Activated naive CD4-positive, alpha-beta T cell treated with anti-CD3 and anti-CD28 coated beads for 36 hours (primary cell): Measurements from ENCODE around the gene RSU1. TPM values are rescaled to one million over a fixed set of nuclear protein-coding genes. Genes with fewer than 3 reads are reported as not detected.

Source experiments
- CTCF ChIA-PET: fragments of 350-600 bp; sonication (Branson Sonifier 250); formaldehyde crosslinking; loops from one replicate; lab custom pipeline; 2021; ENCODE audit warnings: antibody characterized with exemption; lab: Charles Lee
- DNase-seq: peaks from one replicate; pipeline ENCODE4 v3.0.0-alpha.2; 2020
- H3K27ac Mint-ChIP-seq: one replicate; pipeline ENCODE4 v1.8.0; 2021; ENCODE audit warnings: mild to moderate bottlenecking, mixed read lengths
- H3K27me3 Mint-ChIP-seq: one replicate; pipeline ENCODE4 v1.8.0; 2021; ENCODE audit warnings: low read depth, mixed read lengths
- H3K36me3 Mint-ChIP-seq: one replicate; pipeline ENCODE4 v1.8.0; 2021; ENCODE audit warnings: low read depth, mixed read lengths
- H3K4me1 Mint-ChIP-seq: one replicate; pipeline ENCODE4 v1.8.0; 2021; ENCODE audit warnings: low read depth, mixed read lengths
- H3K4me3 Mint-ChIP-seq: one replicate; pipeline ENCODE4 v1.8.0; 2021; ENCODE audit warnings: mild to moderate bottlenecking, moderate library complexity, mixed read lengths
- H3K9me3 Mint-ChIP-seq: one replicate; pipeline ENCODE4 v1.8.0; 2021; ENCODE audit warnings: mixed read lengths
- intact Hi-C: fragments of 100-400 bp; cut with micrococcal nuclease; formaldehyde crosslinking; loops from one replicate; pipeline ENCODE4 v1.15.1; 2023
- total RNA-seq, 2 experiments: library from RNA; stranded (reverse); gene quantifications; one replicate each; pipeline ENCODE4 v1.2.3, GENCODE V29; 2021

RSU1 gene
- 10 to 100 TPM; 43.4 to 45.1 TPM for total RNA-seq

GRCh38 chr10:16817125-16818019 is at the start of gene RSU1:
RSU1 (minus strand) TSS chr10:16817424; CDS start chr10:16817081, 343 bp downstream.
- peaks cover 8% of the 10 kb centered on the region for H3K9me3 Mint-ChIP-seq
- H3K27ac Mint-ChIP-seq: peak within 1 kb of the TSS; percentile 90
- H3K4me3 Mint-ChIP-seq: peak within 1 kb of the TSS; percentile 89
- intact Hi-C loops: loop anchor here (1.0 to 10.0 kb wide), 12 partner anchors 30 to 1837 kb away; partner anchors contain the start of genes ARL5B, MINDY3, NSUN6 and TRDMT1
- no peaks in the 10 kb centered on the region for H3K27me3 Mint-ChIP-seq
- peak; percentile 100 for DNase-seq
- H3K4me1 Mint-ChIP-seq: peaks cover 23% of the 10 kb centered on the region
- CTCF ChIA-PET: interaction anchor here (0.6 to 1.2 kb wide), 4 partner anchors 11 to 975 kb away, joined by 3 to 7 read pairs (median 4); no protein-coding TSS in a partner anchor
- peaks cover 15% of the 10 kb centered on the region for H3K36me3 Mint-ChIP-seq

- CTCF ChIA-PET: interaction anchor here (0.6 kb wide), 1 partner anchor 62 kb away, joined by 3 read pairs; no protein-coding TSS in a partner anchor
- DNase-seq: no peak
- Mint-ChIP-seq H3K36me3 (peaks cover 2% of the 10 kb centered on the region), H3K9me3 (peaks cover 1% of the 10 kb centered on the region), H3K4me1 (no peaks in the 10 kb centered on the region), H3K27me3 (no peaks in the 10 kb centered on the region), H3K27ac (no peak overlapping the region), H3K4me3 (no peak overlapping the region)
- intact Hi-C loops: no loop called here
Observed at GRCh38 chr10:16866541-16867275, 49.5 kb upstream of the RSU1 start.

- Mint-ChIP-seq H3K27me3 (no peaks in the 10 kb centered on the region), H3K9me3 (peaks cover 1% of the 10 kb centered on the region), H3K27ac (no peak overlapping the region), H3K4me1 (no peaks in the 10 kb centered on the region), H3K36me3 (peaks cover 6% of the 10 kb centered on the region), H3K4me3 (no peak overlapping the region)
- no peak for DNase-seq
- CTCF ChIA-PET: no interaction called here
- intact Hi-C loops: no loop called here
Observed at GRCh38 chr10:16865766-16866165, 48.5 kb upstream of the RSU1 start.

DNA sequence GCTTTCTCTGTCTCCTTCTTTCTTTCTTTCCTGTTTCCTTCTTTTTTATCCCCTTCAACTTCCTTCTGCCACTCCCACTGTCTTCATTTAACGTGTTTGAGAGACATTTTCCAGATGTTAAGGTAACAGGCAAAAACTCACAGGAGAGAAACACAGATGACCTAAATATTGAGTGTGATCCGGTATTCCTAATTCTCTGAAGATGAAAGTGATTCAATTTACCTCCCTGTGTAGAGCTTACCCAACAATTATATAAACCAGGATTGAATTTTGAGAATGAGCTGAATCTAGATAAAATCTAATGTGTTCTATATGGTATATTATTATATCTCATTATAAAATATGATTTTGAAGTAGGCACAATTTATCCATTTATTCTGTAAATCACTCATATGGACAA is 46.5 kb upstream of the RSU1 start:
- H3K9me3 Mint-ChIP-seq: peaks cover 1% of the 10 kb centered on the region
- intact Hi-C loops: no loop called here

GRCh38 chr10:16857419-16857818 is 40.2 kb upstream of the RSU1 start:
- H3K4me1 Mint-ChIP-seq: no peaks in the 10 kb centered on the region
- CTCF ChIA-PET: interaction anchor here (0.6 to 1.0 kb wide), 3 partner anchors 25 to 400 kb away, joined by 3 to 4 read pairs (median 3); no protein-coding TSS in a partner anchor
- H3K4me3 Mint-ChIP-seq: no peak overlapping the region
- H3K27me3 Mint-ChIP-seq: no peaks in the 10 kb centered on the region
- H3K27ac Mint-ChIP-seq: no peak overlapping the region
- H3K36me3 Mint-ChIP-seq: peaks cover 6% of the 10 kb centered on the region
- no peak for DNase-seq
- intact Hi-C loops: no loop called here
- peaks cover 1% of the 10 kb centered on the region for H3K9me3 Mint-ChIP-seq

More for the DNA sequence above, 46.5 kb upstream of the RSU1 start:
- Mint-ChIP-seq H3K27ac (no peak overlapping the region), H3K27me3 (no peaks in the 10 kb centered on the region), H3K4me3 (no peak overlapping the region), H3K36me3 (peaks cover 6% of the 10 kb centered on the region), H3K4me1 (no peaks in the 10 kb centered on the region)
- CTCF ChIA-PET: no interaction called here
- DNase-seq: no peak

GRCh38 chr10:16856567-16856966 is 39.3 kb upstream of the RSU1 start:
- Mint-ChIP-seq H3K27ac (no peak overlapping the region), H3K27me3 (no peaks in the 10 kb centered on the region), H3K4me1 (no peaks in the 10 kb centered on the region), H3K9me3 (no peaks in the 10 kb centered on the region), H3K36me3 (peaks cover 4% of the 10 kb centered on the region), H3K4me3 (no peak overlapping the region)
- intact Hi-C loops: no loop called here
- no peak for DNase-seq
- CTCF ChIA-PET: interaction anchor here (0.6 to 1.1 kb wide), 4 partner anchors 26 to 570 kb away, joined by 3 to 4 read pairs (median 3); no protein-coding TSS in a partner anchor

DNA sequence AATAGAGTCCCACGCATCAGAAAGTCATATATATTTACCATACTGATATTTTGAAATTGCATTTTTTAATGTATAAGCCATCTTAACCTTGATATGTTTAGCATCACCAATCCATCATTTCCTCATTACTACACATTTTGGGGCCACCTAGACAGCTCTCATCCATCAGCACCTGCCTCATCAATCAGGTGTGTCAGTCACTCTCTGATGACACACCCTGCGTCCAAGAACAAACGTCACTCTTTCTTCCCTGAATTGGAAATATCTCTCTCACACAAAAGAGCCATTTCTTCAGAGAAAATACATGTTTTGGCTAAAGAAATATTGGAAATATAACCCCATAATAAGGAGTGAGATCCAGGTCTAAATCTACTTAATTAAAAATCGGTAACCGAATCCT is 38.9 kb upstream of the RSU1 start:
- H3K27ac Mint-ChIP-seq: no peak overlapping the region
- intact Hi-C loops: no loop called here
- no peak for DNase-seq
- CTCF ChIA-PET: interaction anchor here (0.6 to 1.1 kb wide), 5 partner anchors 9 to 571 kb away, joined by 3 to 5 read pairs (median 3); no protein-coding TSS in a partner anchor
- no peaks in the 10 kb centered on the region for H3K9me3 Mint-ChIP-seq
- no peak overlapping the region for H3K4me3 Mint-ChIP-seq
- no peaks in the 10 kb centered on the region for H3K4me1 Mint-ChIP-seq
- peaks cover 4% of the 10 kb centered on the region for H3K36me3 Mint-ChIP-seq
- H3K27me3 Mint-ChIP-seq: no peaks in the 10 kb centered on the region

- H3K9me3 Mint-ChIP-seq: no peaks in the 10 kb centered on the region
- no peaks in the 10 kb centered on the region for H3K27me3 Mint-ChIP-seq
- CTCF ChIA-PET: interaction anchor here (2.7 kb wide), 1 partner anchor 402 kb away, joined by 14 read pairs; no protein-coding TSS in a partner anchor
- H3K4me1 Mint-ChIP-seq: no peaks in the 10 kb centered on the region
- no peaks in the 10 kb centered on the region for H3K36me3 Mint-ChIP-seq
- H3K27ac Mint-ChIP-seq: no peak overlapping the region
- no peak overlapping the region for H3K4me3 Mint-ChIP-seq
- intact Hi-C loops: no loop called here
- no peak for DNase-seq
Observed at GRCh38 chr10:16854623-16855022, 37.4 kb upstream of the RSU1 start.

- no peaks in the 10 kb centered on the region for H3K27me3 Mint-ChIP-seq
- CTCF ChIA-PET: interaction anchor here (1.3 to 2.7 kb wide), 4 partner anchors 9 to 403 kb away, joined by 3 to 14 read pairs (median 6); no protein-coding TSS in a partner anchor
- no peak overlapping the region for H3K4me3 Mint-ChIP-seq
- no peaks in the 10 kb centered on the region for H3K4me1 Mint-ChIP-seq
- intact Hi-C loops: loop anchor here (1.0 kb wide), 1 partner anchor 403 kb away; no protein-coding TSS in a partner anchor
- no peaks in the 10 kb centered on the region for H3K36me3 Mint-ChIP-seq
- H3K27ac Mint-ChIP-seq: no peak overlapping the region
- no peak for DNase-seq
- no peaks in the 10 kb centered on the region for H3K9me3 Mint-ChIP-seq
Observed at GRCh38 chr10:16853809-16854208, 36.6 kb upstream of the RSU1 start.

DNA sequence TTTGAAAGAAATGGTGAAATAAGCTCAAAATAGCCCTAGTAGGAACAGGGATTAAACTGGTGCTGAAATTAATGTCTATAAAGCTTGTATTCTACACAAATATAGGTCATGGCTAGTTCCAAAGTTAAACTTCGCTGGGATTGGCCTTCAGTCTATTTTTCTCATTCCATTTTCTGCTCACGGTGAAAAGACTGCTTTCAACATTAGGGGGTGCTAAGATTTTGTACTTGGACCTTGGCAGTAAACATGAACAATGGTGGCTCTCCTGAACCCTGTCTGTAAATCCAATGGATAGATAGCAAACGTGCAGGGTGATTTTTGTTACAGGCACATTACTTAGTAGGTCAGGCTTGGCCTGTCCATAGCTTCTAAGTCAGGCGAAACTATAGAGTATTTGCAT is 36.0 kb upstream of the RSU1 start:
- Mint-ChIP-seq H3K36me3 (no peaks in the 10 kb centered on the region), H3K9me3 (no peaks in the 10 kb centered on the region), H3K27ac (no peak overlapping the region), H3K4me1 (no peaks in the 10 kb centered on the region), H3K4me3 (no peak overlapping the region), H3K27me3 (no peaks in the 10 kb centered on the region)
- CTCF ChIA-PET: interaction anchor here (0.6 to 2.7 kb wide), 8 partner anchors 8 to 456 kb away, joined by 3 to 14 read pairs (median 5); no protein-coding TSS in a partner anchor
- DNase-seq: no peak
- intact Hi-C loops: loop anchor here (1.0 kb wide), 1 partner anchor 404 kb away; no protein-coding TSS in a partner anchor

- Mint-ChIP-seq H3K4me3 (no peak overlapping the region), H3K27ac (no peak overlapping the region), H3K4me1 (no peaks in the 10 kb centered on the region), H3K9me3 (no peaks in the 10 kb centered on the region), H3K27me3 (no peaks in the 10 kb centered on the region), H3K36me3 (no peaks in the 10 kb centered on the region)
- DNase-seq: no peak
- CTCF ChIA-PET: interaction anchor here (0.6 to 2.7 kb wide), 8 partner anchors 8 to 456 kb away, joined by 3 to 14 read pairs (median 5); no protein-coding TSS in a partner anchor
- intact Hi-C loops: loop anchor here (1.0 kb wide), 1 partner anchor 405 kb away; no protein-coding TSS in a partner anchor
Observed at GRCh38 chr10:16852624-16853023, 35.4 kb upstream of the RSU1 start.
